Measurements from ENCODE around the gene NUCB1.
"Not testable (repeated sequence)": the region's sequence is repeated elsewhere in the genome, so short reads cannot be mapped to it uniquely, and the experiment has no call there.

The NUCB1 gene

GRCh38 chr19:48902291-48902690, 2.2 kb downstream of the NUCB1 start:
- not testable (repeated sequence) for H3K4me3 ChIP-seq (ENCODE audit: low read depth, low read length)

- H3K4me3 ChIP-seq (ENCODE audit: low read depth, low read length), result not testable (repeated sequence)
These were observed 3.7 kb downstream of the NUCB1 start for GRCh38 chr19:48903788-48904187.

- no peak overlapping the region for H3K4me3 ChIP-seq (ENCODE audit: low read depth, low read length)
These were observed 5.6 kb downstream of the NUCB1 start for GRCh38 chr19:48905664-48906063.

GRCh38 chr19:48906324-48906723, 6.2 kb downstream of the NUCB1 start:
- no peak overlapping the region for H3K4me3 ChIP-seq (ENCODE audit: low read depth, low read length)

GRCh38 chr19:48907671-48908070, 7.6 kb downstream of the NUCB1 start:
- no peak overlapping the region for H3K4me3 ChIP-seq (ENCODE audit: low read depth, low read length)

- not testable (repeated sequence) for H3K4me3 ChIP-seq (ENCODE audit: low read depth, low read length)
These were observed 9.4 kb downstream of the NUCB1 start for GRCh38 chr19:48909424-48910077.

GRCh38 chr19:48910803-48911202, 10.7 kb downstream of the NUCB1 start:
- H3K4me3 ChIP-seq (ENCODE audit: low read depth, low read length), result no peak overlapping the region

GRCh38 chr19:48913114-48913889, 13.2 kb downstream of the NUCB1 start:
- H3K4me3 ChIP-seq (ENCODE audit: low read depth, low read length), result no peak overlapping the region

- H3K4me3 ChIP-seq (ENCODE audit: low read depth, low read length), result no peak overlapping the region
These were observed 14.1 kb downstream of the NUCB1 start for GRCh38 chr19:48914181-48914580.

- no peak overlapping the region for H3K4me3 ChIP-seq (ENCODE audit: low read depth, low read length)
These were observed 15.6 kb downstream of the NUCB1 start for GRCh38 chr19:48915757-48916156.

GRCh38 chr19:48918071-48918470, 18.0 kb downstream of the NUCB1 start:
- no peak overlapping the region for H3K4me3 ChIP-seq (ENCODE audit: low read depth, low read length)

- no peak overlapping the region for H3K4me3 ChIP-seq (ENCODE audit: low read depth, low read length)
These were observed 18.7 kb downstream of the NUCB1 start for GRCh38 chr19:48918801-48919247.

GRCh38 chr19:48919271-48919670, 19.2 kb downstream of the NUCB1 start:
- not testable (repeated sequence) for H3K4me3 ChIP-seq (ENCODE audit: low read depth, low read length)

- H3K4me3 ChIP-seq (ENCODE audit: low read depth, low read length), result no peak overlapping the region
These were observed 20.8 kb downstream of the NUCB1 start for GRCh38 chr19:48920949-48921348.

- no peak overlapping the region for H3K4me3 ChIP-seq (ENCODE audit: low read depth, low read length)
These were observed 21.8 kb downstream of the NUCB1 start for GRCh38 chr19:48921721-48922500.

GRCh38 chr19:48922548-48923490, 22.7 kb downstream of the NUCB1 start:
- H3K4me3 ChIP-seq (ENCODE audit: low read depth, low read length), result no peak overlapping the region

GRCh38 chr19:48925240-48925843, 25.2 kb downstream of the NUCB1 start:
- H3K4me3 ChIP-seq (ENCODE audit: low read depth, low read length), result no peak overlapping the region

- H3K4me3 ChIP-seq (ENCODE audit: low read depth, low read length), result not testable (repeated sequence)
These were observed 25.8 kb downstream of the NUCB1 start for GRCh38 chr19:48925890-48926289.

- no peak overlapping the region for H3K4me3 ChIP-seq (ENCODE audit: low read depth, low read length)
These were observed 26.8 kb downstream of the NUCB1 start for GRCh38 chr19:48926909-48927308.

- H3K4me3 ChIP-seq (ENCODE audit: low read depth, low read length), result not testable (repeated sequence)
These were observed 27.6 kb downstream of the NUCB1 start for GRCh38 chr19:48927692-48928091.

Measured in iPS-11a (cell line).